Natural killer cell (primary cell): ENCODE measurements around the gene PNMA8A. TPM values are rescaled to one million over a fixed set of nuclear protein-coding genes. Genes with fewer than 3 reads are reported as not detected.
"Not testable (repeated sequence)": the region's sequence is repeated elsewhere in the genome, so short reads cannot be mapped to it uniquely, and the experiment has no call there.

ENCODE experiments used
- ATAC-seq, 3 donors: fragments of 150-1000 bp in 2 of 3; fragments of 200-7000 bp in 1 of 3; cut with Tn5 transposase; 1 replicate in 1 of 3; 2 replicates in 2 of 3; pipeline ENCODE4 v1.10.0; 2021; ENCODE audit warnings: mild to moderate bottlenecking in 2 of 3, moderate library complexity in 2 of 3
- DNase-seq, 2 donors: peaks; one replicate each; pipeline versions ENCODE4 v3.0.0 to v3.0.0-alpha.2; 2013 to 2021; ENCODE audit warnings: mixed read lengths in 1 of 2
- H3K27ac ChIP-seq: one replicate; pipeline ENCODE4 v1.5.1; 2013; ENCODE audit warnings: mild to moderate bottlenecking, low read length
- H3K27me3 ChIP-seq: one replicate; pipeline ENCODE4 v1.6.1; 2013; ENCODE audit warnings: low read length; ENCODE audit not compliant: control insufficient read depth, insufficient read depth
- H3K36me3 ChIP-seq: one replicate; pipeline ENCODE4 v1.6.1; 2013; ENCODE audit warnings: low read length; ENCODE audit not compliant: control insufficient read depth, insufficient read depth
- H3K4me1 ChIP-seq: one replicate; pipeline ENCODE4 v1.6.1; 2013; ENCODE audit warnings: low read length; ENCODE audit not compliant: control insufficient read depth, insufficient read depth
- H3K4me3 ChIP-seq: one replicate; pipeline ENCODE4 v1.5.1; 2013; ENCODE audit warnings: low read length
- H3K9me3 ChIP-seq: one replicate; pipeline ENCODE4 v1.6.1; 2013; ENCODE audit warnings: low read length; ENCODE audit not compliant: control insufficient read depth, insufficient read depth
- H3K27ac Mint-ChIP-seq, 2 donors: one replicate each; pipeline ENCODE4 v1.8.0; 2022; ENCODE audit warnings: mild to moderate bottlenecking in 2 of 2, mixed read lengths in 2 of 2, moderate library complexity in 1 of 2
- H3K27me3 Mint-ChIP-seq, 2 donors: one replicate each; pipeline ENCODE4 v1.8.0; 2022; ENCODE audit warnings: low read depth in 2 of 2, mixed read lengths in 2 of 2
- H3K36me3 Mint-ChIP-seq: one replicate; pipeline ENCODE4 v1.8.0; 2022; ENCODE audit warnings: mixed read lengths
- H3K4me1 Mint-ChIP-seq, 2 donors: one replicate each; pipeline ENCODE4 v1.8.0; 2022; ENCODE audit warnings: mixed read lengths in 2 of 2
- H3K4me3 Mint-ChIP-seq: one replicate; pipeline ENCODE4 v1.8.0; 2022; ENCODE audit warnings: mild to moderate bottlenecking, moderate library complexity, mixed read lengths
- H3K9me3 Mint-ChIP-seq, 2 donors: one replicate each; pipeline ENCODE4 v1.8.0; 2022; ENCODE audit warnings: mixed read lengths in 2 of 2
- WGBS: methylation state at CpG from one replicate; pipeline ENCODE4 v1.1.7; 2013; ENCODE audit warnings: missing lambda C conversion rate; ENCODE audit not compliant: insufficient coverage; 5-methylcytosine and 5-hydroxymethylcytosine counted together
- intact Hi-C: fragments of 100-400 bp; cut with micrococcal nuclease; formaldehyde crosslinking; loops from one replicate; pipeline ENCODE4 v1.14.2; 2022
- total RNA-seq, 4 donors: library from RNA; stranded (reverse); fragments of 120-200 nt in 1 of 4; gene quantifications; one replicate each; pipeline versions ENCODE4 v1.2.3 to v1.2.4, GENCODE V29; 2013 to 2022
- TF ChIP-seq, protein P1 (sequence below): fragments of 200-600 bp; IDR thresholded peaks from one replicate; pipeline ENCODE4 v1.8.0; 2022; ENCODE audit warnings: antibody characterized with exemption

The PNMA8A gene
- total RNA-seq, 3 donors from 2014 or later (not counting 1 experiment from before 2014, with no cell fraction given) = not detected

DNA sequence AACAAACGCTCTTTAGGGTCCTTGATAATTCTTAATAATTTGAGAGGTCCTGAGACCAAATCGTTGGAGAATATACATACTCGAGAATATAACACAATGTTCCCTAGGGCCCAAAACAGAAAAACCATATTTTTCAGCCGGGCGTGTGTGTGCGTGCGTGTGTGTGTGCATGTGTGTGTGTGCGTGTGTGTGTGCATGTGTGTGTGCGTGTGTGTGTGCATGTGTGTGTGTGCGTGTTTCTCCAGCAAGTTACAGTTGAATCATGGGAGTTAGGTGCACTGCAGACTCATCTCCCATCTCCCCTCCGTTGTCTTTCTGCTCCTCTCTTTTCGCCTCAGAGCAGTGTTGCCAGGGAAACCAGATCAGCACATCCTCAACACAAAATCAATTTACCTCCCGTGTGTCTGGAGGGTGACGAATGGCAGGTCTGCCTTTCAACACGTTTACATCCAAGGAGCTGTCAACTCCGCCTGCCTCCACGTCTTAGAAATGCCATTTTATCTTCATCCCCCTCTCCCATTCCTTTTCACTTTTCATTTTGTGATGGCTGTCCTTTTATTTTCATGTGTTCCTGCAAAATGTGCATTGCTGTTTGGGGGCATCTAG, 32.6 kb upstream of the PNMA8A start:
- intact Hi-C loops = no loop called here
- DNase-seq (no peak), ATAC-seq (no peak)
- Histone ChIP-seq H3K36me3 (no peaks in the 10 kb centered on the region), H3K27me3 (no peaks in the 10 kb centered on the region), H3K4me3 (no peak overlapping the region), H3K4me1 (no peaks in the 10 kb centered on the region), H3K9me3 (no peaks in the 10 kb centered on the region), H3K27ac (no peak overlapping the region)
- 83% methylated on average over 16 of the region's 17 CpGs for WGBS
- Mint-ChIP-seq H3K4me1 (no peaks in the 10 kb centered on the region), H3K27ac (no peak overlapping the region), H3K4me3 (no peak overlapping the region), H3K36me3 (no peaks in the 10 kb centered on the region), H3K9me3 (no peaks in the 10 kb centered on the region), H3K27me3 (peaks cover 14 to 15% of the 10 kb centered on the region in 2 donors)
- TF ChIP-seq, protein P1, sequence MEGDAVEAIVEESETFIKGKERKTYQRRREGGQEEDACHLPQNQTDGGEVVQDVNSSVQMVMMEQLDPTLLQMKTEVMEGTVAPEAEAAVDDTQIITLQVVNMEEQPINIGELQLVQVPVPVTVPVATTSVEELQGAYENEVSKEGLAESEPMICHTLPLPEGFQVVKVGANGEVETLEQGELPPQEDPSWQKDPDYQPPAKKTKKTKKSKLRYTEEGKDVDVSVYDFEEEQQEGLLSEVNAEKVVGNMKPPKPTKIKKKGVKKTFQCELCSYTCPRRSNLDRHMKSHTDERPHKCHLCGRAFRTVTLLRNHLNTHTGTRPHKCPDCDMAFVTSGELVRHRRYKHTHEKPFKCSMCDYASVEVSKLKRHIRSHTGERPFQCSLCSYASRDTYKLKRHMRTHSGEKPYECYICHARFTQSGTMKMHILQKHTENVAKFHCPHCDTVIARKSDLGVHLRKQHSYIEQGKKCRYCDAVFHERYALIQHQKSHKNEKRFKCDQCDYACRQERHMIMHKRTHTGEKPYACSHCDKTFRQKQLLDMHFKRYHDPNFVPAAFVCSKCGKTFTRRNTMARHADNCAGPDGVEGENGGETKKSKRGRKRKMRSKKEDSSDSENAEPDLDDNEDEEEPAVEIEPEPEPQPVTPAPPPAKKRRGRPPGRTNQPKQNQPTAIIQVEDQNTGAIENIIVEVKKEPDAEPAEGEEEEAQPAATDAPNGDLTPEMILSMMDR = no peak

DNA sequence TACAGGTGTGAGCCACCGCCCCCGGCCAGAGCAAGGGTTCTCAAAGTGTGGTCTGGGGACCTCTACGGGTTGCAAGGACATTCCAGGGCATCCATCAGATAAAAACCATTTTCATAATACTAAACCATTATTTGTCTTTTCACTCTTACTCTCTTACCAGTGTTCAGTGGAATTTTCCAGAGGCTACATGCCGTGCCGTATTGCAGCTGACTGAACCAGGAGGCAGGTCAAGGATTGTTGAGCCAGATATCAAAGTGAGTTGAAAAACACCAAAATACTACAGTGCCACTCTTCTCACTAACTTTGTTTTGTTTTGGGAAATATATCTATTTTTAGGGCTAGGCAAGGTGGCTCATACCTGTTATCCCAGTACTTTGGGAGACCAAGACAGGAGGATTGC, 31.5 kb upstream of the PNMA8A start:
- no peaks in the 10 kb centered on the region for H3K4me1 Mint-ChIP-seq
- peaks cover 19% of the 10 kb centered on the region in 2 donors for H3K27me3 Mint-ChIP-seq
- H3K4me1 ChIP-seq = no peaks in the 10 kb centered on the region
- TF ChIP-seq, protein P1 = no peak
- H3K36me3 Mint-ChIP-seq = no peaks in the 10 kb centered on the region
- H3K4me3 Mint-ChIP-seq = no peak overlapping the region
- H3K4me3 ChIP-seq = no peak overlapping the region
- H3K9me3 Mint-ChIP-seq = no peaks in the 10 kb centered on the region
- H3K9me3 ChIP-seq = no peaks in the 10 kb centered on the region
- H3K27me3 ChIP-seq = no peaks in the 10 kb centered on the region
- ATAC-seq = no peak
- WGBS = 87% methylated on average over 5 of the region's 5 CpGs
- intact Hi-C loops = no loop called here
- no peak for DNase-seq
- H3K36me3 ChIP-seq = no peaks in the 10 kb centered on the region
- H3K27ac ChIP-seq = no peak overlapping the region
- H3K27ac Mint-ChIP-seq = no peak overlapping the region

DNA sequence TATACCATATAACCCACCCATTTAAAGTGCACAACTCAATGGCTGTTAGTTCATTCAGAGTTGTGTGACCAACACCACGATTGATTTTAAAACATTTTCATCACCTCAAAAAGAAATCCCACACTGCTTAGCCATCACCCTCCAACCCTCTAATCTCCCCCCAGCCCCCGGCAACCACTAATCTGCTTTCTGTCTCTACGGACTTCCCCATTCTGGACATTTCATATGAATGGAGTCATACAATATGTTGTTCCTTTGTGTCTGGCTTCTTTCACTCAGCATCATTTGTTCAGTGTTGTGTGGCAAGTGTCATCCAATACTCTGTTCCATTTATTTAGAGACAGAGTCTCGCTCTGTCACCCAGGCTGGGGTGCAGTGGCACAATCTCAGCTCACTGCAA, 28.3 kb upstream of the PNMA8A start:
- Mint-ChIP-seq H3K4me3 (no peak overlapping the region), H3K27ac (no peak overlapping the region), H3K9me3 (no peaks in the 10 kb centered on the region), H3K4me1 (peaks cover 0 to under 1% of the 10 kb centered on the region in 2 donors), H3K36me3 (no peaks in the 10 kb centered on the region), H3K27me3 (peaks cover 22 to 26% of the 10 kb centered on the region in 2 donors)
- WGBS = 37% methylated on average over 4 of the region's 4 CpGs
- Histone ChIP-seq H3K27me3 (peaks cover 6% of the 10 kb centered on the region), H3K36me3 (no peaks in the 10 kb centered on the region), H3K27ac (no peak overlapping the region), H3K9me3 (no peaks in the 10 kb centered on the region), H3K4me1 (no peaks in the 10 kb centered on the region), H3K4me3 (no peak overlapping the region)
- intact Hi-C loops = no loop called here
- TF ChIP-seq, protein P1 = no peak
- ATAC-seq = no peak
- no peak for DNase-seq

DNA sequence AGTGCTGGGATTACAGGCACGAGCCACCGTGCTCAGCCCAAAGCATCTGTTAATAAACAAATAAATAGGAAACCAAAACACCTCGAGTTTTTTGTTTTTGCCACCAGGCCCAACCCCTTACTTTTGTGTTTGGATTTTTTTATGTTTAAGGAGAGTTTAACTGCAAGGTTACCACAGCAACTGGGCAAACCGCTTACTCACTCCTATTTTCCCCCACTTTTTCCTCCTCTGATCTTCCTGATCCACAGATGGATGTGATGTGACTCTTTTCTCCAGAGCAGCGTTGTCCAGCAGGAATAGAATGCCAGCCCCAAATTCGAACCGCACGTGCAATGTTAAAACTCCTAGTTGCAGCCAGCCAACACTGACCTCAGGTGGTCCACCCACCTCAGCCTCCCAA, 26.4 kb upstream of the PNMA8A start:
- TF ChIP-seq, protein P1 = no peak
- ATAC-seq = no peak
- Mint-ChIP-seq H3K27me3 (peaks cover 34 to 37% of the 10 kb centered on the region in 2 donors), H3K4me1 (peaks cover 0 to 11% of the 10 kb centered on the region in 2 donors), H3K27ac (no peak overlapping the region), H3K4me3 (no peak overlapping the region), H3K9me3 (no peaks in the 10 kb centered on the region), H3K36me3 (no peaks in the 10 kb centered on the region)
- H3K9me3 ChIP-seq = no peaks in the 10 kb centered on the region
- DNase-seq = no peak
- 91% methylated on average over 6 of the region's 8 CpGs for WGBS
- H3K27ac ChIP-seq = no peak overlapping the region
- H3K4me1 ChIP-seq = no peaks in the 10 kb centered on the region
- H3K27me3 ChIP-seq = peaks cover 18% of the 10 kb centered on the region
- no peak overlapping the region for H3K4me3 ChIP-seq
- intact Hi-C loops = no loop called here
- no peaks in the 10 kb centered on the region for H3K36me3 ChIP-seq

DNA sequence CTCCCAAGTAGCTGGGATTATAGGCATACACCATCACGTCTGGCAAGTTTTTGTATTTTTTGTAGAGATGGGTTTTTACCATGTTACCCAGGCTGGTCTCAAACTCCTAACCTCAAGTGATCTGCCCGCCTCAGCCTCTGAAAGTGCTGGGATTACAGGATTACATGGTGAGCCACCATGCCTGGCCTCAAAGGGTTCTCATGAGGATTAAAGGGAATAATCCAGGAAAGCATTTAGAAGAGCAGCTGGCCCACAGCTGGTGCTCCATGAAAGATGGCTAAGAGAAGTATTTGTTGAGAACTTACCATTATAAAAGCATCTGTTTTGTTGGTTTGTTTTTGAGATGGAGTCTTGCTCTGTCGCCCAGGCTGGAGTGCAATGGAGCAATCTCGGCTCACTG, 25.5 kb upstream of the PNMA8A start:
- ATAC-seq, H3K4me3 Mint-ChIP-seq, H3K4me1 ChIP-seq, intact Hi-C loops, H3K9me3 ChIP-seq, H3K9me3 Mint-ChIP-seq, DNase-seq, H3K4me3 ChIP-seq, H3K27ac Mint-ChIP-seq, H3K27ac ChIP-seq, H3K36me3 ChIP-seq, H3K36me3 Mint-ChIP-seq: not testable (repeated sequence)
- WGBS = 90% methylated on average over 4 of the region's 4 CpGs
- peaks cover 27% of the 10 kb centered on the region for H3K27me3 ChIP-seq
- H3K27me3 Mint-ChIP-seq = peaks cover 34 to 40% of the 10 kb centered on the region in 2 donors
- H3K4me1 Mint-ChIP-seq = peaks cover 0 to 11% of the 10 kb centered on the region in 2 donors
